Sigmoid colon (tissue), 7 donors: Measurements from ENCODE around the gene WRAP73. TPM values are rescaled to one million over a fixed set of nuclear protein-coding genes. Genes with fewer than 3 reads are reported as not detected.
A peak's percentile ranks its signal among the peaks of the same experiment; 100 is the strongest.

Experiments used
- DNase-seq: peaks from one replicate; pipeline ENCODE4 v3.0.0-alpha.2; 2019
- H3K27ac ChIP-seq, 4 donors: fragments of 200-600 bp; sonication (generic); one replicate each; pipeline ENCODE4 v1.5.1; 2016 to 2019; ENCODE audit warnings: mild to moderate bottlenecking in 1 of 4
- H3K27me3 ChIP-seq, 3 donors: fragments of 200-600 bp; sonication (generic); one replicate each; pipeline ENCODE4 v1.5.1; 2019; ENCODE audit warnings: mild to moderate bottlenecking in 1 of 3
- H3K36me3 ChIP-seq, 4 donors: fragments of 200-600 bp; sonication (generic); one replicate each; pipeline ENCODE4 v1.5.1; 2016 to 2019
- H3K4me1 ChIP-seq, 4 donors: fragments of 200-600 bp; sonication (generic); one replicate each; pipeline ENCODE4 v1.5.1; 2017 to 2019
- H3K4me3 ChIP-seq, 4 donors: fragments of 200-600 bp; sonication (generic); one replicate each; pipeline ENCODE4 v1.5.1; 2017 to 2019; ENCODE audit warnings: mild to moderate bottlenecking in 2 of 4, moderate library complexity in 1 of 4
- H3K9me3 ChIP-seq, 4 donors: fragments of 200-600 bp in 3 of 4; sonication (generic) in 3 of 4; one replicate each; pipeline versions ENCODE4 v1.5.1 to v1.6.1; 2013 to 2019
- EP300 ChIP-seq, 4 donors: sonication (generic); formaldehyde crosslinking; IDR thresholded peaks; one replicate each; pipeline ENCODE4 v1.6.1; 2017; ENCODE audit warnings: antibody characterized with exemption in 4 of 4
- POLR2A ChIP-seq, 2 donors: fragments of 450-650 bp; IDR thresholded peaks; one replicate each; pipeline ENCODE4 v1.6.1; 2016; ENCODE audit warnings: antibody characterized with exemption in 2 of 2, mild to moderate bottlenecking in 2 of 2, moderate library complexity in 2 of 2
- POLR2AphosphoS5 ChIP-seq, 4 donors: sonication (generic); formaldehyde crosslinking; IDR thresholded peaks; one replicate each; pipeline ENCODE4 v1.6.1; 2017; ENCODE audit warnings: antibody characterized with exemption in 4 of 4
- WGBS, 2 donors: extraction: QIAGEN DNeasy Blood & Tissue Kit; methylation state at CpG; one replicate each; pipeline ENCODE4 v1.1.7; 2013; 5-methylcytosine and 5-hydroxymethylcytosine counted together
- intact Hi-C: fragments of 100-400 bp; cut with DNase I; formaldehyde crosslinking; loops from one replicate; pipeline ENCODE4 v1.15.1; 2023
- polyA plus RNA-seq, 3 donors: library from polyadenylated mRNA; stranded (reverse); fragments of 200-250 nt; gene quantifications; one replicate each; pipeline ENCODE4 v1.2.3, GENCODE V29; 2013
- total RNA-seq, 4 donors: library from RNA; depleted of rRNA; stranded (reverse); fragments of >200 nt; gene quantifications; one replicate each; pipeline ENCODE4 v1.1.0, GENCODE V29; 2016
- TF ChIP-seq, protein P1 (sequence below), 4 experiments: fragments of 450-650 bp in 3 of 4; fragments of 200-600 bp in 1 of 4; IDR thresholded peaks; one replicate each; pipeline ENCODE4 v1.5.1; 2016 to 2019; ENCODE audit warnings: antibody characterized with exemption in 4 of 4, mild to moderate bottlenecking in 3 of 4, moderate library complexity in 2 of 4
- donor health status: healthy with polysubstance abuse.
- donor health status: Bipolar disorder and iron deficiency.
- donor health status: healthy.

Gene WRAP73
- total and polyA plus RNA-seq, 7 donors = 11.4 to 24.2 (median 17.2) TPM

GRCh38 chr1:3627515-3628253 is 22.2 kb downstream of the WRAP73 start:
- no peak overlapping the region for H3K27ac ChIP-seq
- peaks cover 10 to 61% (median 31%) of the 10 kb centered on the region in 4 donors for H3K36me3 ChIP-seq
- TF ChIP-seq EP300 (IDR thresholded peaks at IDR 0.05) (no peak), POLR2AphosphoS5 (IDR thresholded peaks at IDR 0.05) (no peak), POLR2A (IDR thresholded peaks at IDR 0.05) (no peak)
- TF ChIP-seq, protein P1, sequence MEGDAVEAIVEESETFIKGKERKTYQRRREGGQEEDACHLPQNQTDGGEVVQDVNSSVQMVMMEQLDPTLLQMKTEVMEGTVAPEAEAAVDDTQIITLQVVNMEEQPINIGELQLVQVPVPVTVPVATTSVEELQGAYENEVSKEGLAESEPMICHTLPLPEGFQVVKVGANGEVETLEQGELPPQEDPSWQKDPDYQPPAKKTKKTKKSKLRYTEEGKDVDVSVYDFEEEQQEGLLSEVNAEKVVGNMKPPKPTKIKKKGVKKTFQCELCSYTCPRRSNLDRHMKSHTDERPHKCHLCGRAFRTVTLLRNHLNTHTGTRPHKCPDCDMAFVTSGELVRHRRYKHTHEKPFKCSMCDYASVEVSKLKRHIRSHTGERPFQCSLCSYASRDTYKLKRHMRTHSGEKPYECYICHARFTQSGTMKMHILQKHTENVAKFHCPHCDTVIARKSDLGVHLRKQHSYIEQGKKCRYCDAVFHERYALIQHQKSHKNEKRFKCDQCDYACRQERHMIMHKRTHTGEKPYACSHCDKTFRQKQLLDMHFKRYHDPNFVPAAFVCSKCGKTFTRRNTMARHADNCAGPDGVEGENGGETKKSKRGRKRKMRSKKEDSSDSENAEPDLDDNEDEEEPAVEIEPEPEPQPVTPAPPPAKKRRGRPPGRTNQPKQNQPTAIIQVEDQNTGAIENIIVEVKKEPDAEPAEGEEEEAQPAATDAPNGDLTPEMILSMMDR (IDR thresholded peaks at IDR 0.05) = no peak
- H3K9me3 ChIP-seq = no peaks in the 10 kb centered on the region
- DNase-seq = no peak
- H3K4me1 ChIP-seq = peaks cover 0 to 27% (median 23%) of the 10 kb centered on the region in 4 donors
- H3K27me3 ChIP-seq = no peaks in the 10 kb centered on the region
- 93 to 96% methylated on average over 26 of the region's 26 CpGs for WGBS, 2 donors
- H3K4me3 ChIP-seq = no peak overlapping the region
- intact Hi-C loops = loop anchor here (5.0 to 10.0 kb wide), 2 partner anchors 277 to 1430 kb away; partner anchors contain the start of gene C1orf174

DNA sequence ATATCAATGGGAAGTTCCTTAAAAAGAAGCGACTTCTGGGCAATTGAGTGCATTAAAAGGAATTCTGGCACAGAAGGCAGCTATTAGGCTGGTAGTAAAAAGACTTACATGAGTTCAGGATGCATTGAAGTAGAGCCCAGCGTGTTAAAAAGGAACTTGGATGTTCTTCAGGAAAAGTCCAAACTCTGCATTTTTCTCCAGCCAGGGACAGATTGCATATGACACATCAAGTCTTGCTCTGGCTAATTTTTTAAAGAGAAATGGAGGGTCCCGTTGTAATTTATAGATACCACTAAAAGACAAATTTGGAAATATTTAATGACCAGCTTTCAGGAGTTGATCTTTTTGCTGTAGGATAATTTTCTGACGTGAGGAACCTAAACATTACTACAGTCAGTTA is 23.9 kb downstream of the WRAP73 start:
- no peak for TF ChIP-seq EP300 (IDR thresholded peaks at IDR 0.05)
- TF ChIP-seq POLR2AphosphoS5 (IDR thresholded peaks at IDR 0.05) = no peak
- TF ChIP-seq, protein P1 (IDR thresholded peaks at IDR 0.05) = no peak
- no peak for TF ChIP-seq POLR2A (IDR thresholded peaks at IDR 0.05)
- 71 to 85% methylated on average over 4 of the region's 4 CpGs for WGBS, 2 donors
- Histone ChIP-seq H3K4me1 (peaks cover 0 to 31% (median 26%) of the 10 kb centered on the region in 4 donors), H3K9me3 (no peaks in the 10 kb centered on the region), H3K27me3 (no peaks in the 10 kb centered on the region), H3K4me3 (peak overlapping the region in 2 of 4 donors; percentile 84 to 99), H3K36me3 (peaks cover 10 to 44% (median 26%) of the 10 kb centered on the region in 4 donors), H3K27ac (peak overlapping the region in 3 of 4 donors; percentile 82 to 92 (median 90))
- DNase-seq = no peak
- intact Hi-C loops = loop anchor here (5.0 to 10.0 kb wide), 2 partner anchors 279 to 1429 kb away; partner anchors contain the start of gene C1orf174

- H3K36me3 ChIP-seq = peaks cover 10 to 37% (median 23%) of the 10 kb centered on the region in 4 donors
- H3K27ac ChIP-seq = peak overlapping the region; percentile 82 to 92 (median 90)
- H3K9me3 ChIP-seq = no peaks in the 10 kb centered on the region
- peak; percentile 75 for DNase-seq
- H3K4me1 ChIP-seq = peaks cover 0 to 31% (median 28%) of the 10 kb centered on the region in 4 donors
- intact Hi-C loops = loop anchor here (5.0 to 10.0 kb wide), 2 partner anchors 279 to 1428 kb away; partner anchors contain the start of gene C1orf174
- TF ChIP-seq POLR2A (IDR thresholded peaks at IDR 0.05) (peak in 1 of 2 donors; percentile 20), POLR2AphosphoS5 (IDR thresholded peaks at IDR 0.05) (no peak)
- TF ChIP-seq, protein P1 (IDR thresholded peaks at IDR 0.05) = no peak
- H3K27me3 ChIP-seq = no peaks in the 10 kb centered on the region
- H3K4me3 ChIP-seq = peak overlapping the region; percentile 59 to 99 (median 91)
- 1 to 3% methylated on average over 71 of the region's 71 CpGs for WGBS, 2 donors
These were observed 24.6 kb downstream of the WRAP73 start for GRCh38 chr1:3625151-3625907.

DNA sequence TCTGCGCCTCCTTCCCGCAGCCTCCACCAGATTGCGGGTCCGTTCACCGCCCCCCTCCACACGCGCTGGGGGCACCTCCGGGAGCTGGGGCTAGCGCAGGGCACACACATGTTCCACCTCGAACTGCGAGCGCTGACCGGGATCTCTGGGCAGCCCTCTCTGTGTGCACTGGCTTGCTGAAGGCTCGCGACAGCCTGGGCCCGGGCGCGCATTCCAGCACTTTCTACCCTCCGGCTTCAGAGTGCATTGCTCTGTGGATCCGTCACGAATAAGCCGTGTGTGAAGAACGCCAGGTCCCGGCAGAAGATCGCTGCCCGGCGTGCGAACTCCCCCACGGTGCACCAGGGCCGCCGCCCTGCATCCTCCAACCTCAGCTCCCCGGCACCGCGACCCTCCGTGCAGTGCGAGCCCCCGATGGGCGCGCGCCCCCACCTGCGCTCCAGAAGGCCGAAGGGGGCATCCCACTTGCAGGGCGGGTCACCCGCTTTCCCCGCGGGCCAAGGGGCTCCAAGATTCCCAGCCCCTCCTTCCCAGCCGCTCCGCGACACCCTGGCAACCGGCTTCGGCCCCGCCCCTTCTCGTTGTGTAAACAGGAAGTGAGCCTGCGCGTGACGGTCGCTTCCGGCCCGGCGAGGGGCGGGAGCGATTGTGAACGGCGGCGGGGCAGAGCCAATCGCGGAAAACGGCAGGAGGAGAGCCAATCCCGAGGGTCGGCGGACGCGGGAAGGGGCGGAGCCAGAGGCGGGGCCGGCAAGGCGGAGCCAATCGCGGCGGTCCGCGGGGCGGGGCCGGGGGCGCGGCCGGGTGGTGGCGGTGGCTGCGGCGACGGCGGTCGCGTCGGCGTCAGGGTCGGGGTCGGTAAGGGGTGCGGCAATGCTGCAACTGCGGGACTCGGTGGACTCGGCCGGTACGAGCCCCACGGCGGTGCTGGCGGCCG is 25.4 kb downstream of the WRAP73 start, which contains the start of gene TPRG1L:
Gene TPRG1L (plus strand): TSS at position 816 of the 937 bp plus-strand sequence. CDS start 58 bp downstream, at position 874.
- Histone ChIP-seq H3K27ac (peak within 1 kb of the TSS; percentile 82 to 92 (median 90)), H3K27me3 (no peaks in the 10 kb centered on the region), H3K4me1 (peaks cover 0 to 31% (median 28%) of the 10 kb centered on the region in 4 donors), H3K4me3 (peak within 1 kb of the TSS; percentile 84 to 99 (median 98)), H3K9me3 (no peaks in the 10 kb centered on the region), H3K36me3 (peaks cover 10 to 28% (median 18%) of the 10 kb centered on the region in 4 donors)
- WGBS, 2 donors = 1% methylated on average over 108 of the region's 108 CpGs
- no peak for TF ChIP-seq POLR2A (IDR thresholded peaks at IDR 0.05)
- TF ChIP-seq, protein P1 (IDR thresholded peaks at IDR 0.05) = no peak
- peak; percentile 25 to 82 (median 80) for TF ChIP-seq POLR2AphosphoS5 (IDR thresholded peaks at IDR 0.05)
- peak in 1 of 4 donors; percentile 20 for TF ChIP-seq EP300 (IDR thresholded peaks at IDR 0.05)
- peak; percentile 99 for DNase-seq
- intact Hi-C loops = loop anchor here (1.0 to 10.0 kb wide), 3 partner anchors 26 to 1427 kb away; partner anchors contain the start of genes C1orf174 and WRAP73
